NCI-H128 (cell line): Measurements from ENCODE around the gene PVR.
"Not testable (repeated sequence)": the region's sequence is repeated elsewhere in the genome, so short reads cannot be mapped to it uniquely, and the experiment has no call there.

Source experiments
- DNase-seq: peaks from one replicate; lab custom pipeline; 2025; ENCODE audit not compliant: unreplicated experiment; lab: John Stamatoyannopoulos, UW

Gene PVR

DNA sequence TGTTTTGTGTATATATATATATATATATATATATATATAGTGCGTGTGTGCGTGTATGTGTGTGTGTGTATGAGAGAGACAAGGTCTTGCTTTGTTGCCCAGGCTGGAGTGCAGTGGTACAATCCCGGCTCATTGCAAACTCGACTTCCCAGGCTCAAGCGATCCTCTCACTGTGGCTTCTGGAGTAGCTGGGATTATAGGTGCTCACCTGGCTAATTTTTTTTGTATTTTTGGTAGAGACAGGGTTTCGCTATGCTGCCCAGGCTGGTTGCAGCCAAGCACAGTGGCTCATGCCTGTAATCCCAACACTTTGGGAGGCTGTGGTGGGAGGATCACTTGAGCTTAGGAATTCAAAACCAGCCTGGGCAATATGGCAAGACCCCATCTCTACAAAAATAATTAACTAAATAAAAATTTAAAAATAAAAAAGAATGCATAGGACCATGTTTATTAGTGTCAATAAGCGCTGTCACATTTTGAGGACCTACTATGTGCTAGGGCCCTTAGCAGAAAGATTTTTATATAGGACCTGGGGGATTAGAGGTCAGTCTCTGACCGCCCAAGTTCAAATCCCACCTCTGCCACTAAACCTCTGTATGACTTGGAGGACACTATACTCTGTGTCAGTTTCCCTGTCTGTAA lies 1.8 kb downstream of the PVR start:
- no peak for DNase-seq

DNA sequence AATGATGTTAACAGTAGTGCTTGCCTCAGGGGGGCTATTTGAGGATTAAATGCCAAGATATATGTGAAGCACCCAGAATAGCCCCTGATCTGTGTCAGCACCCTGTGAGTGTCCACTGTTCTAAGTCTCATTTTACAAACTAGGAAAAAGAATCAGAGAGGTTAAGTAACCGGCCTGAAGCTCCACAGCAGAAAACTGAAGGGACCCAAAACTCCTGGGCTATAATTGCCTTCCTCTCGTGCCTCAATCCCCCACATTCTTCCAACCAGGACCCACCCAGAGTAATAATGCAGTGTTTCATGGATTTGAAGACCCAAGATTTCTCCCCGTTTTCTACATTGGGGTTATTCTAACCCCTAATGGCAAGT lies 2.3 kb downstream of the PVR start:
- no peak for DNase-seq

DNA sequence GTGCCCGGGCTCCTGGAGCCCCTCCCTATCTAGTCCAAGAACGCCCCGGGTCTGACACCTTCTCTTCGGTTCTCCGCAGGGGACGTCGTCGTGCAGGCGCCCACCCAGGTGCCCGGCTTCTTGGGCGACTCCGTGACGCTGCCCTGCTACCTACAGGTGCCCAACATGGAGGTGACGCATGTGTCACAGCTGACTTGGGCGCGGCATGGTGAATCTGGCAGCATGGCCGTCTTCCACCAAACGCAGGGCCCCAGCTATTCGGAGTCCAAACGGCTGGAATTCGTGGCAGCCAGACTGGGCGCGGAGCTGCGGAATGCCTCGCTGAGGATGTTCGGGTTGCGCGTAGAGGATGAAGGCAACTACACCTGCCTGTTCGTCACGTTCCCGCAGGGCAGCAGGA lies 3.4 kb downstream of the PVR start:
- no peak for DNase-seq

DNA sequence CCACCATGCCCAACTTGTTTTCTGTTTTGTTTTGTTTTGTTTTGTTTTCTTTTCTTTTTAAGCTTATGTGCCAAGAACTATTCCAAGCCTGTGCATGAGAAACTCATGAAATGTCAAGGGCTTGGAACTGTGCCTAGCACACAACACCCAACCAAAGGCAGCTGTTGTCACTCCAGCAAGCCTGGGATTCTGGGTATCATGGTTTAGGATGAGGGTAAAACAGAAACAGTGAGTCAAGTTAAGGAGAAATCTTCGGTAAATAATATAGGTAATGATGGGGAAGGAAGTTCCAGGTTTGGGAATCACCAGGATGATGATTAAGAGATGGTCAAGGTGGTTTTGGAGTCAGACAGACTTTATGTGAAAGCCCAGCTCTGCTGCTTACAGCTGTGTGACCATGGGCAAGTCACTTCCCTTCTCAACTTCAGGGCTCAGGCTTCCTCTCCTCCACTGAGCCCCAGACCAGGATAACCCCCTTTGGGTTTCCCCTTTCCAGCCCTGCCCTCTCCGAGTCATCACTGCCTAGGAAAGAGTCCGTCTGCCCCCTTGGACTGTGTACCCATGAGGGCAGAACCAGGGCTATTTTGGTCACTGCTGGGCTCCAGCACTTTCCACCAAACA lies 5.0 kb downstream of the PVR start:
- no peak for DNase-seq

DNA sequence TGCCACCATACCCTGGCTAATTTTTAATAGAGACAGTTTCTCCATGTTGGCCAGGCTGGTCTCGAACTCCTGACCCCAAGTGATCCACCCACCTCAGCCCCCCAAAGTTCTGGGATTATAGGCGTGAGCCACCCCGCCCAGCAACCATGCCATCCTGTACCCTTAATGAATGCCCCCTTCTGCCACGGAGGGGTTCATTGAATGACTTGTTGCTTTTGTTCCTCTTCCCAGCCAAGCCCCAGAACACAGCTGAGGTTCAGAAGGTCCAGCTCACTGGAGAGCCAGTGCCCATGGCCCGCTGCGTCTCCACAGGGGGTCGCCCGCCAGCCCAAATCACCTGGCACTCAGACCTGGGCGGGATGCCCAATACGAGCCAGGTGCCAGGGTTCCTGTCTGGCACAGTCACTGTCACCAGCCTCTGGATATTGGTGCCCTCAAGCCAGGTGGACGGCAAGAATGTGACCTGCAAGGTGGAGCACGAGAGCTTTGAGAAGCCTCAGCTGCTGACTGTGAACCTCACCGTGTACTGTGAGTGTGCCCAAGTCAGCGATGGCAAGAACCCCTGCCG lies 6.0 kb downstream of the PVR start:
- no peak for DNase-seq

DNA sequence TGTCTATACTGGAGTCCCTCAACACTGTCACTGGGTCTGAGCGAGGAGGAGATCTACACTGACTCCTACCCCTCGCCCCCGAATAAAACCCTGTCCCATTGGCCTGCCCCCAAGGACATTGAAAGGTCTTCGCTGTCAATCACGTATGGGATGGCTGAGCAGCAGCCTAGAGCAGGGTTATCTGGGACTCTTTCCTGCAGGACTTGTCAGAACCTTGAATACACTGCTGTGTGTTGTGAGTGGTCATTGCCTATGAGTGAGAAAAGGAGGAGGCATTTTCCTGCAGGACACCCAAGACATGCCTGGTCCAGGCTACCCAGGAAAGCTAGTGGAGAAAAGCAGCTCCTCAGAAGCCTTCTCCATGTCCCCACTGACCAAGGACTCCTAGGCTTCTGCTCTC lies 9.6 kb downstream of the PVR start:
- no peak for DNase-seq

DNA sequence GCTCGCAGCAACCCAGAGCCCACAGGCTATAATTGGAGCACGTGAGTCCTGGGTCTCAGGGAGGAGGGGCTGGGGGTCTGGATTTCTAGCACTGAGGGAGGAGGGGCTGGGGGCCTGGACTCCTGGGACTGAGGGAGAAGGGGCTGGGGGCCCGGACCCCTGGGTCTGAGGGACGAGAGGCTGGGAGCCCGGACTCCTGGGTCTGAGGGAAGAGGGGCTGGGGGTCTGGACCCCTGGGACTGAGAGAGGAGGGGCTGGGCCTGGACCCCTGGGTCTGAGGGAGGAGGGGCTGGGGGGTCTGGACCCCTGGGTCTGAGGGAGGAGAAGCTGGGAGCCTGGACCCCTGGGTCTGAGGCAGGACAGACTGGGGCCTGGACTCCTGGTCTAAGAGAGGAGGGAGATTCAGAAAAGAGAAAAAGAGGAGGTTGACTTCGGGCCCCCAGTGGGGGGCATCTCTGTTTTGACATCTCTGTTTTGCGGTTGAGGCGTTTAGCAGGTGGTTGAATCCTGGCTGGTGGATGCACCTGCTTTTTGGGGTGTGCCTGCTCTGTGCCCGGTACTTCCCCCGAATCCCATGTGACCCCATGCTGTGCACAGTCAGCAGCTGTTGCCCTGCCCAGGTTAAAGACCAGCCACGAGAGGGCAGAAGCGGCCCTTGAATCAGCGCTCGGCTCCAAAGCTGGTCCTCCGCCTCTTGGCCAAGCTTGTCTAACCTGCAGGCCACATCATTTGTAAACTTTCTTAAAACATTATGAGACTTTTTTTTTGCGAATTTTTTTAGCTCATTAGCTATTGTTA lies 10.5 kb downstream of the PVR start:
- DNase-seq, result no peak

DNA sequence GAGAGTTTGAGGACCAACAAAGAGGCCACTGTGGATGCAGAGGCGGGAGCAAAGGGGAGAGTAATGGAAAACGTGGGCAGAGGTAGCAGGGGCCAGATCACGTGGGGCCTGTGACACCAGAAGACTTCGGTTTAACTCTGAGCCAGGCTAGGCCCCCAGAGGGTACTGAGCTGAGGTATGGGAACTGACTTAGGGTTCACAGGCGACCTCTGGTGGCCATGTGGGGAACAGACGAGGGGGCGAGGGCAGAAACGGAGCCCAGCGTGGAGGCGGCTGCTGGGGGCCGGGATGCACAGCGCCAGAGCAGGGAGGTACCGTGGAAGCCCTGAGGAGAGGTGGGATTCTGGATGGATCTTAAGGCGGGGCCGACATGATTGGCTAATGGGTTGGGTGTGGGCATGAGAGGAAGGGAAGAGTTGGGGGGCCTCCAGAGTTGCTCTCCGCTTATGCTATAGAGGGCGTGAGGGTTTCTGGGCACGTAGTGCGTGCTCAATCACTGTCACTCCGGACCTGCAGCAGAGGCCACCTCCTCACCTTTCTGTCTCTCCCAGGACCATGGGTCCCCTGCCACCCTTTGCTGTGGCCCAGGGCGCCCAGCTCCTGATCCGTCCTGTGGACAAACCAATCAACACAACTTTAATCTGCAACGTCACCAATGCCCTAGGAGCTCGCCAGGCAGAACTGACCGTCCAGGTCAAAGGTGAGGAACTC lies 13.7 kb downstream of the PVR start:
- no peak for DNase-seq

DNA sequence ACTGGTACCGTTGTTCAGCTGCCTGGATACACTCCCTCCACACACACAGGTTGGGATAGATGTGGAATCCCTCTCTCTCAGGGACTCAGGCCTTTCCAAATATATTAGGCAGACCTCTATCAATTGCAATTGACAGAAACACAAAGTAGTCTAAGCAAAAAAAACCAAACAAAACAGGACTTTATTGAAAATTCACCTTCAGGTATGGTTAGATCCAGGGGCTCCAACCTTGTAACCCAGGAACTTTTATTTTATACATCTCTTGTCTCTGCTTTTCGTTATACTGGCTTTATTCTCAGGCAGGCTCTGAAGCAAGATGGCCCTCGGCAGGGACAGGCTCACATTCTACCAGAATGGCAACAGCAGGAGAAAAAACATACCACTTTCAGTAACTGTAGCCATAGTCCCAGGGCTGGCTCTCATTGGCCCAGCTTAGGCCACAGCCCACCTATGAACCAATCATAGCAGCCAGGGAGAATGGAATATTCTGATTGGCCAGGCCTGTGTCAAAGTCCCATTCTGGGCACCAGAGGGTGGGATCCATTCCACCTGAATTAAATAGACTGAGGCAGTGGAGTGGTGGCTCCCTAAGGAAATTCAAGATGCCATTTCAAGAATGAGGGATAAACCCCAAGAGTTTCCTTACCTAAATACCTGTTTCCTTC lies 14.5 kb downstream of the PVR start:
- DNase-seq, result no peak

DNA sequence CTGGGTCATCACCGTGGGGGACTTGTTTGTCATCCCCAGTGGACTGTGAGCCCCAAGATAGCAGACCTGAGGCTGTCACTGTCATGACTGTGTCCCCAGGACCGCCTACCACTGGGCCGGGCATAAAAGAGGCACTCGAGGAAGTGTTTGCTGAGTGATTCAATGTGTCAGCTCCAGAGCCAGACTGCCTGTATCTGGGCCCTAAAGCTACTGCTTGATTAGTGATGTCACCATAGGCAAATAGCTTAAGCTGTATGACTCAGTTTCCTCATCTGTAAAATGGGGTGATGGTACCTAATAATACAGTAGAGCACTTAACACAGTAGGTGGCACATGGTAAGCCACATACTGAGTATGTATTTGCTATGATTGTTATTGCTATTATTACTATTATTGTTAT lies 16.4 kb downstream of the PVR start:
- DNase-seq, result no peak

DNA sequence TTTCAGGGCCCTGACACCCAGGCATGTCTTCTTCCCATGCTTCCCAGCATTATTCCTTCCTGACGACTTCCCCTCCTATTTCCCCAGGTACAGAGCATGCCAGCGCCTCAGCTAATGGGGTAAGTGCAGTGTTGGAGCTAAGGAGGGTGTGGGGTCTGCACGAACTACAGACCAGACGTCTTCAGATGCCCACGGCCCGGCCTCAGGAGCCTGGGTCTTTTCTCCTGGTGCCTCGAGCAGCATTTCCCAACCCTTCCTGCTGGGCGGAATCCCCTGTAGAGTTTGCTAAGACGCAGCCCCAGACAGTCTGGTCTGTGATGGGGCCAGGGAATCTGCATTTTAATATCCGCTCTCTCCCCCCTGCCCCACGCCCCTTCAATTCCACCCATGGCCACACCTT lies 17.5 kb downstream of the PVR start:
- no peak for DNase-seq

DNA sequence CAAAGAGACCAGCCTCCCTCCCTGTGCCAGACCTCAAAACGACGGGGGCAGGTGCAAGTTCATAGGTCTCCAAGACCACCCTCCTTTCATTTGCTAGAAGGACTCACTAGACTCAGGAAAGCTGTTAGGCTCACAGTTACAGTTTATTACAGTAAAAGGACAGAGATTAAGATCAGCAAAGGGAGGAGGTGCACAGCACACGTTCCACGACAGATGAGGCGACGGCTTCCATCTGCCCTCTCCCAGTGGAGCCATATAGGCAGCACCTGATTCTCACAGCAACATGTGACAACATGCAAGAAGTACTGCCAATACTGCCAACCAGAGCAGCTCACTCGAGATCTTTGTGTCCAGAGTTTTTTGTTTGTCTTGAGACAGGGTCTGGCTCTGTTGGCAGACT lies 18.2 kb downstream of the PVR start:
- DNase-seq, result no peak

DNA sequence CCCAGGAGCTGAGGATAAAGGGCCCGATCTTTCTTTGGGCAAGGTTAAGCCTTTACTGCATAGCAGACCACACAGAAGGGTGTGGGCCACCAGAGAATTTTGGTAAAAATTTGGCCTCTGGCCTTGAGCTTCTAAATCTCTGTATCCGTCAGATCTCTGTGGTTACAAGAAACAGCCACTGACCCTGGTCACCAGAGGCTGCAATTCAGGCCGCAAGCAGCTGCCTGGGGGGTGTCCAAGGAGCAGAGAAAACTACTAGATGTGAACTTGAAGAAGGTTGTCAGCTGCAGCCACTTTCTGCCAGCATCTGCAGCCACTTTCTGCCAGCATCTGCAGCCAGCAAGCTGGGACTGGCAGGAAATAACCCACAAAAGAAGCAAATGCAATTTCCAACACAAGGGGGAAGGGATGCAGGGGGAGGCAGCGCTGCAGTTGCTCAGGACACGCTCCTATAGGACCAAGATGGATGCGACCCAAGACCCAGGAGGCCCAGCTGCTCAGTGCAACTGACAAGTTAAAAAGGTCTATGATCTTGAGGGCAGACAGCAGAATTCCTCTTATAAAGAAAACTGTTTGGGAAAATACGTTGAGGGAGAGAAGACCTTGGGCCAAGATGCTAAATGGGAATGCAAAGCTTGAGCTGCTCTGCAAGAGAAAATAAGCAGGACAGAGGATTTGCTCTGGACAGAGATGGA lies 19.1 kb downstream of the PVR start:
- no peak for DNase-seq

DNA sequence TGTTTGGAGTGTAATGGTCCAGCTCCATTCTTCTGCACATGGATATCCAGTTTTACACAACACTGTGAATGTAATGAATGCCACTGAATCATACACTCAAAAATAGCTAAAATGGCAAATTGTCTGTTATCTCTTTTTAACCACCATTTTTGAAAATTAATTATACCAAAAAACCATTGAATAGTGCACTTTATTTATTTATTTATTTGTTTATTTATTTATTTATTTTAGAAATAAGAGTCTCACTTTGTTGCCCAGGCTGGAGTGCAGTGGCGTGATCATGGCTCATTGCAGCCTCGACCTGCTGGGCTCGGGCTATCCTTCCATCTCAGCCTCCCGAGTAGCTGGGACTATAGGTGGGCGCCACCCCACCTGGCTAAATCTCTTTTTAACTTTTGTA lies 20.3 kb downstream of the PVR start:
- DNase-seq, result no peak

DNA sequence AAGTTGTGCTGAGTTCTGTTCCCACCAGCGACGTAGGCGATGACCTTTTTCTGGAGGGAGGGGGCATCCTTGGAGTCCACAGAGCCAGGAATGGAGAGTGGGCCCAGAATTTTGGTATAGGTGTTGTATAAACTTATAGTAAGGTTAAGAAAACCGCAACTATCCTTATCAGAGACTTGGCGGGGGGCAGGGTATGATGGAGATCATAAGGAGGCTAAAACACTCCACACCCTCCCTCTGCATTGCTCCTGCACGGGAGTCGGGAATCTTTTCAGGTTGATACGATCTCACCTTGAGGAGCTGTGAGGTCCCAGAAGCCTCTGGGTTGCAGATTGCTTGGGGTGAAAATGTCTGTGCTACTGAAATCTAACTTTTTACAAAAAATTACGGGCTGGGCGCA lies 21.3 kb downstream of the PVR start:
- no peak for DNase-seq

DNA sequence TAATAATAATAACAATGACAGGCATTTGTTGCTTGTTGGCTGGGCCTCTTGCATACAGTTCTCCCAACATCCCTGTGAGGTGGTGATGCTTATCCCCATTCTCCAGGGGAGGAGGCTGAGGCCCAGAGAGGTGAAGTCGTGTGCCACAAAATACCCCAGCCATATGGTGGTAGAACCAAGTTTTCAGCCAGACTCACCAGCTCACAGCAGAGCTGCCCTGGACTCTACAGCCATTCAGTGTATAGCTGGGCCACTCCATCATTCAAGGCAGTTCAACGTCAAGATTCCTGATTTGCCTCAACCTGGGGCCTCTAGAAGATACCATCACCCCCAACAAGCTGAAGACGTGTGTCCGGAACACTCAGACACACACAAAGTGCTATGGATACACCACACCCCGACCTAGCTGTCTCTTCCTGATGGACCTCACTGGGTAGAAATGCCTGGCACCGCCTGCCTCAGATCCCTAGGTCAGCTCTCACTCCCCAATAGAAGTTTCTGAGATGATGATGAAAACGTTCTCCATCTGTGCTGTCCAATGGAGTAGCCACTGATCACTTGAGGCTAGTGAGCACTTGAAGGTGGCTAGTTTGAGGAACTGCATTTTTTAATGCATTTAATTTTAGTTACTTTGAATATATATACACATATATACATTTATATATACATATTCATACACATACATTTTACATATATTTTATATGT lies 23.3 kb downstream of the PVR start:
- no peak for DNase-seq

DNA sequence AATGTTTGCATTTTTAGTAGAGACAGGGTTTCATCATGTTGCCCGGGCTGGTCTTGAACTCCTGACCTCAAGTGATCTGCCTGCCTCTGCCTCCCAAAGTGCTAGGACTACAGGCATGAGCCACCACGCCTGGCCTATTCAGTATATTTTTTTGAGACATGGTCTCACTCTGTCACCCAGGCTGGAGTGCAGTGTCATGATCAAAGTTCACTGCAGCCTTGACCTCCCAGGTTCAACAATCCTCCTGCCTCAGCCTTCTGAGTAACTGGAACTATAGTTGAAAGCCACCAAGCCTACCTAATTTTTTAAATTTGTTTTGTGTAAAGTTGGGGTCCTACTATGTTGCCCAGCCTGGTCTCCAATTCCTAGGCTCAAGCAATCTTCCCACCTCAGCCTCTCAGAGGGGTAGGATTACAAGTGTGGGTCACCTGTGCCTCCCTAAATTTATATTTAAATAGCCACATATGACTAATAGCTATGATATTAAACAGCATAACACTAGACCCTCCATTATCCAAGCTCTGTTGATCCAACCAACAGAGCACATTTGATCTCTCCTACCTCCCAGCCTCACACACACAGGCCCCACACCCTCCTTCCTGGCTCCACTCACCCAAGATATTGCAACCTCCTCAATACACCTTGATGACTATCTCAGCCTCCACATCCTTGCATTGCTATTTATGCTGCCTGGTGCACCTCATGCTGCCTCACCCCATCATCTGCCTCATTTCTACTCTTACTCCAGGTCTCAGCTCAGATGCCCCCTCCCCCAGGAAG lies 25.5 kb downstream of the PVR start:
- DNase-seq, result no peak

DNA sequence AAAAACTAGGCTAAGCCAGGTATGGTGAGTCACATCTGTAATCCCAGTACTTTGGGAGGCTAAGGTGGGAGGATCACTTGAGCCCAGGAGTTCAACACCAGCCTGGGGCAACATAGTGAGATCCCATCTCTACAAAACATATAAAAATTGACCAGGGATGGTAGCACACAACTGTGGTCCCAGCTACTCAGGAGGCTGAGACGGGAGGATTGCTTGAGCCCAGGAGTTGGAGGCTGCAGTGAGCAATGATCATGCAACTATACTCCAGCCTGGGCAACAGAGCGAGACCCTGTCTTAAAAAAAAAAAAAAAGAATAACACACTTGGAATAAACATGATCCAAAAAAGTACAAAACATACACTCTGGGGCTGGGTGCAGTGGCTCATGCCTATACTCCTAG lies 26.3 kb downstream of the PVR start:
- not testable (repeated sequence) for DNase-seq

DNA sequence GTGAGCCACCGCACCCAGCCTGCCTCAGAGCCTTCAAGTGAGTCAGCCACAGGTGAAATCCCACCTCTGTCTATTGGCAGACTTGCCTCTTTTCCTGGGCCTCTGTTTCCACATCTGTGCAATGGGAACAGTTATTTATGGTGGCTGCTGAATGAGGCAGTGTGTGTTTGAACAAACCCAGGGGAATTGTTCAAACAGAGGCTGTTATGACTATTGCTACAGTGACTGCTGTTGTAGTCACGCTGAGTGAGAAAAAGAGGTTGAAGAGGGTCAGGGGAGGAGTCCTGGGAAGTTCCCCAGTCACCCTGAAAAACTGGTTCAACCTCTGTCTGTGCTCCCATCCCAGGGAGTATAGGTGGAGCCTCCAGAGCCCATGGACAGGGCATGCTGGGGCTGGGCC lies 27.7 kb downstream of the PVR start, which contains the start of gene CEACAM19:
CEACAM19 (plus strand) TSS at position 83 of the 400 bp plus-strand sequence. CDS start 450 bp downstream, outside the sequence.
- no peak for DNase-seq
